HepG2 (cell line): ENCODE data around the gene KRTAP10-11. TPM values are rescaled to one million over a fixed set of nuclear protein-coding genes. Genes with fewer than 3 reads are reported as not detected.

Experiments
- ATAC-seq: fragments of 200-7000 bp; cut with Tn5 transposase; 3 replicates; pipeline ENCODE4 v1.9.1; 2020; ENCODE audit warnings: mild to moderate bottlenecking, moderate library complexity
- BruUV-seq: library from RNA; stranded (reverse); fragments of 400-500 nt; replicated peaks from 2 replicates; lab custom pipeline; 2021; lab: Mats Ljungman, UMichigan
- CTCF ChIA-PET: fragments of 300-600 bp; formaldehyde crosslinking; extraction: SDS; loops from one replicate; lab custom pipeline; 2021; ENCODE audit warnings: low total read pairs, inconsistent platforms, low intra/inter-chr PET ratio; lab: Yijun Ruan, JAX
- POLR2A ChIA-PET: fragments of 350-600 bp; sonication (Branson Sonifier 250); formaldehyde crosslinking; loops from one replicate; lab custom pipeline; 2020; ENCODE audit warnings: antibody characterized with exemption, inconsistent platforms; lab: Yijun Ruan, JAX
- DNase-seq: peaks from one replicate; pipeline ENCODE4 v3.0.0-alpha.2; 2015; ENCODE audit warnings: low spot score
- FAIRE-seq: peaks from 3 replicates; lab custom pipeline; 2011; peaks lifted over from hg19 to GRCh38; lab: Jason Lieb, UNC
- H2AFZ ChIP-seq: one replicate; pipeline ENCODE4 v1.6.1; 2011; ENCODE audit warnings: low read length, inconsistent platforms
- H3K27ac ChIP-seq: fragments of 300-600 bp; 3 replicates; pipeline ENCODE4 v1.8.0; 2011; ENCODE audit warnings: mixed run types, mild to moderate bottlenecking, mixed read lengths, low read length, inconsistent platforms; ENCODE audit not compliant: insufficient read depth; ENCODE audit errors: extremely low read length
- H3K27me3 ChIP-seq, 2 experiments: fragments of 200-600 bp in 1 of 2; 2 replicates in 1 of 2; 3 replicates in 1 of 2; pipeline versions ENCODE4 v1.6.0 to v1.8.0; 2011; ENCODE audit warnings: low read length in 2 of 2, mild to moderate bottlenecking in 2 of 2, moderate library complexity in 2 of 2, inconsistent platforms in 1 of 2; ENCODE audit not compliant: insufficient read depth in 2 of 2, control insufficient read depth in 1 of 2
- H3K36me3 ChIP-seq, 2 experiments: fragments of 200-600 bp in 1 of 2; replicated peaks in 1 of 2; 2 replicates in 1 of 2; 3 replicates in 1 of 2; pipeline versions ENCODE4 v1.5.1 to v1.8.0; 2011; ENCODE audit warnings: low read length in 2 of 2, inconsistent platforms in 1 of 2; ENCODE audit not compliant: insufficient read depth in 2 of 2, control insufficient read depth in 1 of 2
- H3K4me1 ChIP-seq: 2 replicates; pipeline ENCODE4 v1.5.1; 2012; ENCODE audit warnings: low read length, inconsistent platforms; ENCODE audit not compliant: insufficient read depth
- H3K4me2 ChIP-seq: 2 replicates; pipeline ENCODE4 v1.6.0; 2011; ENCODE audit warnings: low read depth, low read length, inconsistent platforms
- H3K4me3 ChIP-seq, 3 experiments: fragments of 200-600 bp in 1 of 3; sonication (generic), shearing (Covaris generic) in 1 of 3; replicated peaks in 1 of 3; 2 replicates each; pipeline ENCODE4 v1.5.1; 2011 to 2016; ENCODE audit warnings: low read length in 3 of 3, inconsistent platforms in 2 of 3, low read depth in 2 of 3, mild to moderate bottlenecking in 2 of 3, control low read depth in 1 of 3, mixed read lengths in 1 of 3; ENCODE audit not compliant: insufficient read depth in 1 of 3
- H3K79me2 ChIP-seq: one replicate; pipeline ENCODE4 v1.6.1; 2011; ENCODE audit warnings: low read length, inconsistent platforms; ENCODE audit not compliant: insufficient read depth
- H3K9ac ChIP-seq: 2 replicates; pipeline ENCODE4 v1.6.0; 2011; ENCODE audit warnings: mild to moderate bottlenecking, low read depth, low read length, inconsistent platforms; ENCODE audit not compliant: insufficient read depth
- H3K9me3 ChIP-seq: 2 replicates; pipeline ENCODE4 v1.5.1; 2012; ENCODE audit warnings: mild to moderate bottlenecking, low read length
- H4K20me1 ChIP-seq: 2 replicates; pipeline ENCODE4 v1.6.0; 2011; ENCODE audit warnings: inconsistent platforms, mild to moderate bottlenecking, low read length, moderate library complexity; ENCODE audit not compliant: insufficient read depth
- CREB3 ChIP-seq: sonication (generic); formaldehyde crosslinking; IDR thresholded peaks from 2 replicates; pipeline ENCODE4 v1.5.0; 2020; ENCODE audit warnings: missing genetic modification reagents
- CSRNP1 ChIP-seq: sonication (generic); formaldehyde crosslinking; IDR thresholded peaks from 2 replicates; pipeline ENCODE4 v1.8.1; 2023; ENCODE audit warnings: mild to moderate bottlenecking, missing genetic modification reagents
- HMGXB4 ChIP-seq, 2 experiments: sonication (generic) in 1 of 2; formaldehyde crosslinking in 1 of 2; IDR thresholded peaks; 2 replicates each; pipeline versions ENCODE4 v1.4.0 to v1.6.1; 2018 to 2020; ENCODE audit warnings: missing genetic modification reagents in 2 of 2, borderline replicate concordance in 1 of 2, low read depth in 1 of 2, mild to moderate bottlenecking in 1 of 2, missing biosample characterization in 1 of 2
- IRX3 ChIP-seq: sonication (generic); formaldehyde crosslinking; IDR thresholded peaks from 2 replicates; pipeline ENCODE4 v1.8.1; 2023; ENCODE audit warnings: mild to moderate bottlenecking, low read depth, missing genetic modification reagents, borderline replicate concordance
- NCOA1 ChIP-seq: sonication (generic); formaldehyde crosslinking; IDR thresholded peaks from 2 replicates; pipeline ENCODE4 v1.9.0; 2021; ENCODE audit warnings: missing genetic modification reagents
- TCF7 ChIP-seq: sonication (generic); IDR thresholded peaks from 2 replicates; pipeline ENCODE4 v1.6.1; 2016; ENCODE audit warnings: antibody characterized with exemption, low read depth
- THYN1 ChIP-seq: sonication (generic); formaldehyde crosslinking; IDR thresholded peaks from 2 replicates; pipeline ENCODE4 v1.8.1; 2023; ENCODE audit warnings: low read depth, mild to moderate bottlenecking, moderate library complexity, missing genetic modification reagents, borderline replicate concordance
- TIGD3 ChIP-seq: sonication (generic); formaldehyde crosslinking; IDR thresholded peaks from 2 replicates; pipeline ENCODE4 v1.5.1; 2020; ENCODE audit warnings: mild to moderate bottlenecking, missing genetic modification reagents, borderline replicate concordance
- TMF1 ChIP-seq: sonication (generic); formaldehyde crosslinking; IDR thresholded peaks from 2 replicates; pipeline ENCODE4 v1.8.1; 2022; ENCODE audit warnings: low read depth, missing genetic modification reagents
- XBP1 ChIP-seq: sonication (generic); formaldehyde crosslinking; IDR thresholded peaks from 2 replicates; pipeline ENCODE4 v1.5.0; 2020; ENCODE audit warnings: missing genetic modification reagents
- ZBTB14 ChIP-seq: sonication (generic); formaldehyde crosslinking; IDR thresholded peaks from 2 replicates; pipeline ENCODE4 v1.4.0; 2020; ENCODE audit warnings: missing genetic modification reagents
- ZBTB42 ChIP-seq: sonication (generic); formaldehyde crosslinking; IDR thresholded peaks from 2 replicates; pipeline ENCODE4 v1.5.0; 2020; ENCODE audit warnings: mild to moderate bottlenecking, missing genetic modification reagents
- ZMYM2 ChIP-seq: sonication (generic); formaldehyde crosslinking; IDR thresholded peaks from 2 replicates; pipeline ENCODE4 v1.8.0; 2022; ENCODE audit warnings: mild to moderate bottlenecking, missing genetic modification reagents
- ZNF20 ChIP-seq: sonication (generic); formaldehyde crosslinking; IDR thresholded peaks from 2 replicates; pipeline ENCODE4 v1.4.0; 2020; ENCODE audit warnings: mild to moderate bottlenecking, moderate library complexity, missing genetic modification reagents
- ZNF230 ChIP-seq: sonication (generic); formaldehyde crosslinking; IDR thresholded peaks from 2 replicates; pipeline ENCODE4 v1.4.0; 2020; ENCODE audit warnings: mild to moderate bottlenecking, missing genetic modification reagents
- ZNF329 ChIP-seq: sonication (generic); formaldehyde crosslinking; IDR thresholded peaks from 2 replicates; pipeline ENCODE4 v1.9.0; 2021; ENCODE audit warnings: low read depth, mild to moderate bottlenecking, missing genetic modification reagents
- ZNF607 ChIP-seq: sonication (generic); formaldehyde crosslinking; IDR thresholded peaks from 2 replicates; pipeline ENCODE4 v1.5.1; 2020; ENCODE audit warnings: missing genetic modification reagents, mild to moderate bottlenecking, borderline replicate concordance
- ZSCAN21 ChIP-seq: sonication (generic); formaldehyde crosslinking; IDR thresholded peaks from 2 replicates; pipeline ENCODE4 v1.8.0; 2022; ENCODE audit warnings: mild to moderate bottlenecking, missing genetic modification reagents, moderate library complexity, borderline replicate concordance
- WGBS: methylation state at CpG from one replicate; pipeline ENCODE4 v1.1.6; 2017; ENCODE audit warnings: low lambda C conversion rate; 5-methylcytosine and 5-hydroxymethylcytosine counted together
- in situ Hi-C: cut with HindIII; loops from 2 replicates; pipeline ENCODE4 v1.10.0; 2017; ENCODE audit warnings: low pct_unique_long_range_greater_than_20kb; ENCODE audit not compliant: extremely low pct_ligation_motif_present
- intact Hi-C: fragments of 100-400 bp; cut with micrococcal nuclease; formaldehyde crosslinking; loops from one replicate; pipeline ENCODE4 v1.10.0; 2022; ENCODE audit not compliant: unreplicated experiment
- polyA plus RNA-seq, 8 experiments: library from polyadenylated mRNA; depleted of rRNA in 3 of 8; stranded (reverse) in 7 of 8; unstranded in 1 of 8; fragments of >200 nt; fragmentation: Illumina TruSeq in 4 of 8; extraction: Trizol in 4 of 8; gene quantifications; 2 replicates each; pipeline versions ENCODE4 v1.2.1 to v1.2.3, GENCODE V29; 2011 to 2016; ENCODE audit warnings: low read depth in 4 of 8, missing spikeins in 1 of 8, mixed read lengths in 1 of 8; ENCODE audit not compliant: insufficient read depth in 1 of 8
- total RNA-seq, 5 experiments: library from RNA; depleted of rRNA; stranded (reverse); fragments of >200 nt; fragmentation: Illumina TruSeq; extraction: Trizol; gene quantifications; 2 replicates each; pipeline ENCODE4 v1.2.3, GENCODE V29; 2016; ENCODE audit warnings: low read depth in 1 of 5

Gene KRTAP10-11
- total and polyA plus RNA-seq, 2 of the 13 experiments (the other 11 are each of a cell fraction or from before 2014, with no cell fraction given): not detected

GRCh38 chr21:44647222-44647552, 973 bp downstream of the KRTAP10-11 start:
- Histone ChIP-seq H3K27ac (no peak overlapping the region), H3K36me3 (no peaks in the 10 kb centered on the region), H3K79me2 (no peaks in the 10 kb centered on the region)
- DNase-seq (no peak), FAIRE-seq (no peak)
- no peak for TF ChIP-seq ZNF607
- no peak for TF ChIP-seq ZNF329 (CRISPR knock-in tag)
- TF ChIP-seq THYN1 (CRISPR knock-in tag): no peak
- TF ChIP-seq CREB3 (CRISPR knock-in tag): no peak
- no peak for TF ChIP-seq ZNF230 (CRISPR knock-in tag)
- TF ChIP-seq IRX3 (CRISPR knock-in tag): no peak
- TF ChIP-seq HMGXB4 (CRISPR knock-in tag; IDR thresholded peaks at IDR 0.05; ENCODE audit: borderline replicate concordance in 1 of 2, low read depth in 1 of 2): no peak
- TF ChIP-seq TIGD3: no peak
- no peak for TF ChIP-seq ZSCAN21 (CRISPR knock-in tag)
- no peak for TF ChIP-seq CSRNP1 (CRISPR knock-in tag)
- TF ChIP-seq ZNF20 (CRISPR knock-in tag): no peak
- TF ChIP-seq TMF1 (CRISPR knock-in tag): no peak
- no peak for TF ChIP-seq ZBTB14 (CRISPR knock-in tag)
- TF ChIP-seq ZMYM2 (CRISPR knock-in tag): no peak
- TF ChIP-seq TCF7: no peak
- no peak for TF ChIP-seq NCOA1 (CRISPR knock-in tag)
- no peak for TF ChIP-seq XBP1 (CRISPR knock-in tag)
- TF ChIP-seq ZBTB42 (CRISPR knock-in tag): no peak
- TF ChIP-seq, all 625 proteins: peak for 0
- Histone ChIP-seq H2AFZ (no peak overlapping the region), H3K4me2 (no peak overlapping the region), H3K9me3 (peaks cover 22% of the 10 kb centered on the region), H3K4me3 (no peak overlapping the region), H3K4me1 (no peaks in the 10 kb centered on the region), H4K20me1 (no peaks in the 10 kb centered on the region), H3K27me3 (peaks cover 3 to 30% of the 10 kb centered on the region in 2 experiments; a peak in 4 of 5 replicates), H3K9ac (no peak overlapping the region)
- no peak for ATAC-seq
- WGBS: 65% methylated on average over 8 of the region's 8 CpGs
- POLR2A ChIA-PET: no interaction called here
- CTCF ChIA-PET: no interaction called here
- BruUV-seq: no TSS peak
- intact Hi-C loops: no loop called here
- in situ Hi-C loops: no loop called here
